RWPE2 (cell line): ENCODE measurements around the gene ENSA.
"Not testable (repeated sequence)": the region's sequence is repeated elsewhere in the genome, so short reads cannot be mapped to it uniquely, and the experiment has no call there.

ENCODE experiments used
- ATAC-seq: fragments of 200-7000 bp; cut with Tn5 transposase; 3 replicates; pipeline ENCODE4 v1.9.1; 2021; ENCODE audit warnings: low read depth
- DNase-seq: peaks from one replicate; pipeline ENCODE4 v3.0.0-alpha.2; 2020; ENCODE audit warnings: low spot score
- H3K27ac ChIP-seq: fragments of 450-650 bp; 2 replicates; pipeline ENCODE4 v1.5.1; 2017; ENCODE audit warnings: mild to moderate bottlenecking; ENCODE audit not compliant: poor library complexity, severe bottlenecking
- H3K27me3 ChIP-seq: fragments of 250-450 bp; sonication (Bioruptor Pico); 2 replicates; pipeline ENCODE4 v1.5.1; 2021; ENCODE audit warnings: mild to moderate bottlenecking, moderate library complexity; ENCODE audit not compliant: insufficient read depth, poor library complexity, severe bottlenecking
- H3K36me3 ChIP-seq: fragments of 250-450 bp; sonication (Bioruptor Pico); 2 replicates; pipeline ENCODE4 v1.5.1; 2020; ENCODE audit warnings: low read depth, mild to moderate bottlenecking, moderate library complexity
- H3K4me1 ChIP-seq: fragments of 250-450 bp; sonication (Bioruptor Pico); 2 replicates; pipeline ENCODE4 v1.5.1; 2021; ENCODE audit warnings: mild to moderate bottlenecking, moderate library complexity; ENCODE audit not compliant: insufficient read depth, poor library complexity, severe bottlenecking
- H3K4me3 ChIP-seq: fragments of 250-450 bp; sonication (Bioruptor Pico); 2 replicates; pipeline ENCODE4 v1.5.1; 2021; ENCODE audit warnings: mild to moderate bottlenecking, moderate library complexity; ENCODE audit not compliant: severe bottlenecking
- H3K9me3 ChIP-seq: fragments of 250-450 bp; sonication (Bioruptor Pico); 2 replicates; pipeline ENCODE4 v1.5.1; 2021; ENCODE audit warnings: mild to moderate bottlenecking, moderate library complexity; ENCODE audit not compliant: severe bottlenecking
- CTCF ChIP-seq: fragments of 450-650 bp; IDR thresholded peaks from one replicate; pipeline ENCODE4 v1.5.1; 2017; ENCODE audit warnings: mild to moderate bottlenecking, moderate library complexity; ENCODE audit not compliant: poor library complexity, severe bottlenecking

ENSA gene

GRCh38 chr1:150642296-150642695, 12.9 kb upstream of the ENSA start:
- ATAC-seq (no peak), DNase-seq (no peak)
- no peak overlapping the region for H3K4me3 ChIP-seq
- no peak overlapping the region for H3K27ac ChIP-seq
- H3K4me1 ChIP-seq, result no peaks in the 10 kb centered on the region
- H3K36me3 ChIP-seq, result peaks cover 15% of the 10 kb centered on the region
- H3K27me3 ChIP-seq, result no peaks in the 10 kb centered on the region
- no peak for TF ChIP-seq CTCF
- H3K9me3 ChIP-seq, result peaks cover 2% of the 10 kb centered on the region

- not testable (repeated sequence) for DNase-seq, H3K4me3 ChIP-seq, H3K36me3 ChIP-seq, H3K9me3 ChIP-seq, H3K27ac ChIP-seq, H3K4me1 ChIP-seq, H3K27me3 ChIP-seq, ATAC-seq
Observed at GRCh38 chr1:150641126-150641815, 11.9 kb upstream of the ENSA start.

GRCh38 chr1:150638430-150638829, 9.0 kb upstream of the ENSA start:
- not testable (repeated sequence) for H3K27ac ChIP-seq, H3K4me1 ChIP-seq, H3K4me3 ChIP-seq, H3K27me3 ChIP-seq, ATAC-seq, H3K9me3 ChIP-seq, DNase-seq, H3K36me3 ChIP-seq

- not testable (repeated sequence) for H3K27ac ChIP-seq, H3K36me3 ChIP-seq, DNase-seq, H3K4me3 ChIP-seq, H3K27me3 ChIP-seq, H3K4me1 ChIP-seq, ATAC-seq, H3K9me3 ChIP-seq
Observed at GRCh38 chr1:150634839-150635622, 5.6 kb upstream of the ENSA start.

GRCh38 chr1:150628766-150629114, 672 bp downstream of the ENSA start:
- H3K27ac ChIP-seq, result peak overlapping the region; percentile 68

More at GRCh38 chr1:150628766-150629114, 672 bp downstream of the ENSA start:
- no peak for TF ChIP-seq CTCF
- no peaks in the 10 kb centered on the region for H3K9me3 ChIP-seq
- H3K4me3 ChIP-seq, result peak overlapping the region; percentile 58
- DNase-seq (no peak), ATAC-seq (no peak)
- H3K36me3 ChIP-seq, result peaks cover 42% of the 10 kb centered on the region
- H3K4me1 ChIP-seq, result peaks cover 31% of the 10 kb centered on the region
- H3K27me3 ChIP-seq, result no peaks in the 10 kb centered on the region
